Head of caudate nucleus (tissue), 42 donors: Measurements from ENCODE around the gene CELF1.

ENCODE experiments used
- DNase-seq, 42 donors: peaks; one replicate each; pipeline versions ENCODE4 v3.0.0 to v3.0.0-alpha.2; 2020 to 2021; ENCODE audit warnings: mixed read lengths in 7 of 42
- intact Hi-C: fragments of 100-400 bp; cut with DNase I; formaldehyde crosslinking; loops from one replicate; pipeline ENCODE4 v1.15.0; 2022

Gene CELF1

GRCh38 chr11:47552566-47553405, at the start of gene CELF1:
TSS of gene CELF1 (minus strand) at chr11:47553132. CDS start at chr11:47499523, 53,609 bp downstream.
- intact Hi-C loops = loop anchor here (2.0 to 10.0 kb wide), 2 partner anchors 88 to 128 kb away; no protein-coding TSS in a partner anchor
- DNase-seq = peak; percentile 80 to 97 (median 93)

- intact Hi-C loops = no loop called here
- peak in 3 of 42 donors; percentile 36 to 55 (median 53) for DNase-seq
Measured at GRCh38 chr11:47599902-47600301, 47.0 kb upstream of the CELF1 start.

- DNase-seq = no peak
- intact Hi-C loops = no loop called here
Measured at GRCh38 chr11:47595967-47596366, 43.0 kb upstream of the CELF1 start.

- intact Hi-C loops = no loop called here
- DNase-seq = peak in 12 of 42 donors; percentile 24 to 79 (median 55)
Measured at GRCh38 chr11:47595029-47595428, 42.1 kb upstream of the CELF1 start.

- intact Hi-C loops = no loop called here
- DNase-seq = peak in 1 of 42 donors; percentile 27
Measured at GRCh38 chr11:47593934-47594855, 41.3 kb upstream of the CELF1 start, which contains the start of gene C1QTNF4. TSS of gene C1QTNF4 (minus strand) at chr11:47594411. CDS start at chr11:47590810, 3,601 bp downstream.

- intact Hi-C loops = no loop called here
- peak in 2 of 42 donors; percentile 24 to 39 for DNase-seq
Measured at GRCh38 chr11:47593492-47593933, 40.6 kb upstream of the CELF1 start.

GRCh38 chr11:47592970-47593369, 40.0 kb upstream of the CELF1 start:
- intact Hi-C loops = no loop called here

GRCh38 chr11:47592251-47592650, 39.3 kb upstream of the CELF1 start:
- no peak for DNase-seq
- intact Hi-C loops = no loop called here

More at GRCh38 chr11:47592970-47593369, 40.0 kb upstream of the CELF1 start:
- no peak for DNase-seq

GRCh38 chr11:47591764-47592163, 38.8 kb upstream of the CELF1 start:
- intact Hi-C loops = no loop called here
- no peak for DNase-seq

- intact Hi-C loops = no loop called here
- DNase-seq = no peak
Measured at GRCh38 chr11:47589977-47590861, 37.3 kb upstream of the CELF1 start.

GRCh38 chr11:47589584-47589976, 36.6 kb upstream of the CELF1 start:
- intact Hi-C loops = no loop called here
- no peak for DNase-seq

GRCh38 chr11:47589118-47589517, 36.2 kb upstream of the CELF1 start:
- intact Hi-C loops = no loop called here
- DNase-seq = peak in 5 of 42 donors; percentile 32 to 50 (median 43)

- peak in 28 of 42 donors; percentile 40 to 76 (median 64) for DNase-seq
- intact Hi-C loops = no loop called here
Measured at GRCh38 chr11:47587723-47588326, 34.9 kb upstream of the CELF1 start.

- peak in 3 of 42 donors; percentile 25 to 45 (median 41) for DNase-seq
- intact Hi-C loops = no loop called here
Measured at GRCh38 chr11:47587039-47587716, 34.2 kb upstream of the CELF1 start.

GRCh38 chr11:47586098-47586855, 33.3 kb upstream of the CELF1 start, which contains the start of gene FAM180B:
TSS of gene FAM180B (plus strand) at chr11:47586678. CDS start at chr11:47586769, 91 bp downstream.
- peak in 8 of 42 donors; percentile 25 to 55 (median 42) for DNase-seq

GRCh38 chr11:47583844-47584243, 30.9 kb upstream of the CELF1 start:
- peak in 11 of 42 donors; percentile 49 to 81 (median 58) for DNase-seq
- intact Hi-C loops = no loop called here

More at GRCh38 chr11:47586098-47586855, 33.3 kb upstream of the CELF1 start, which contains the start of gene FAM180B:
- intact Hi-C loops = no loop called here
